K562 (cell line): ENCODE results near the gene PREB. TPM values are rescaled to one million over a fixed set of nuclear protein-coding genes. Genes with fewer than 3 reads are reported as not detected.

Source experiments
- ARHGAP35 ChIP-seq: fragments of 450-650 bp; IDR thresholded peaks from 2 replicates; pipeline ENCODE4 v1.6.1; 2018; ENCODE audit not compliant: partially characterized antibody
- CEBPB ChIP-seq: fragments of 450-650 bp; IDR thresholded peaks from 2 replicates; pipeline ENCODE4 v1.6.1; 2016; ENCODE audit warnings: missing genetic modification characterization, missing compliant biosample characterization
- CEBPG ChIP-seq, 3 experiments: fragments of 200-800 bp in 1 of 3; sonication (Bioruptor generic) in 1 of 3; sonication (generic) in 1 of 3; formaldehyde crosslinking in 1 of 3; IDR thresholded peaks in 2 of 3; conservative IDR thresholded peaks in 1 of 3; 2 replicates each; pipeline versions ENCODE4 v1.6.1 to v1.8.0; 2016 to 2022; ENCODE audit warnings: missing compliant biosample characterization in 2 of 3, missing genetic modification characterization in 2 of 3, mild to moderate bottlenecking in 1 of 3, missing genetic modification reagents in 1 of 3
- DNMT1 ChIP-seq: fragments of 450-650 bp; IDR thresholded peaks from 2 replicates; pipeline ENCODE4 v1.6.1; 2016; ENCODE audit warnings: antibody characterized with exemption, mild to moderate bottlenecking
- FOXK2 ChIP-seq, 2 experiments: fragments of 450-650 bp; IDR thresholded peaks in 1 of 2; conservative IDR thresholded peaks in 1 of 2; 2 replicates each; pipeline ENCODE4 v1.6.1; 2016; ENCODE audit warnings: low read depth in 2 of 2, mild to moderate bottlenecking in 1 of 2
- GABPA ChIP-seq: fragments of 200-800 bp; sonication (Bioruptor generic); conservative IDR thresholded peaks from 2 replicates; pipeline ENCODE4 v1.6.1; 2016; ENCODE audit warnings: low read depth, missing genetic modification characterization, missing compliant biosample characterization
- MAFF ChIP-seq: IDR thresholded peaks from 2 replicates; pipeline ENCODE4 v1.6.1; 2012; ENCODE audit warnings: low read length, improper control_type of control experiment
- MECOM ChIP-seq: fragments of 250-450 bp; sonication (Bioruptor Pico); IDR thresholded peaks from 2 replicates; pipeline ENCODE4 v1.8.0; 2022; ENCODE audit warnings: inconsistent platforms
- POLR2A ChIP-seq: fragments of 450-650 bp; conservative IDR thresholded peaks from 2 replicates; pipeline ENCODE4 v1.6.1; 2016
- RBM39 ChIP-seq: fragments of 200-400 bp; formaldehyde crosslinking; optimal IDR thresholded peaks from 2 replicates; pipeline ENCODE3; 2018; ENCODE audit warnings: low read depth, low read length
- SAFB ChIP-seq: fragments of 200-400 bp; formaldehyde crosslinking; IDR thresholded peaks from 2 replicates; pipeline ENCODE4 v1.6.1; 2017; ENCODE audit warnings: low read depth, low read length, borderline replicate concordance
- SIRT6 ChIP-seq: IDR thresholded peaks from one replicate; pipeline ENCODE4 v1.6.1; 2012; ENCODE audit warnings: low read depth, mild to moderate bottlenecking, control low read depth, inconsistent platforms, low read length, moderate library complexity
- SMAD4 ChIP-seq: fragments of 250-450 bp; sonication (Bioruptor Pico); conservative IDR thresholded peaks from 2 replicates; pipeline ENCODE4 v1.8.0; 2021; ENCODE audit warnings: inconsistent platforms, mild to moderate bottlenecking, moderate library complexity
- U2AF2 ChIP-seq: fragments of 200-400 bp; formaldehyde crosslinking; optimal IDR thresholded peaks from 2 replicates; pipeline ENCODE3; 2017; ENCODE audit warnings: low read depth, mild to moderate bottlenecking, low read length
- ZBTB8A ChIP-seq: fragments of 450-650 bp; IDR thresholded peaks from 2 replicates; pipeline ENCODE4 v1.6.1; 2018; ENCODE audit warnings: mild to moderate bottlenecking, moderate library complexity; ENCODE audit not compliant: partially characterized antibody
- ZKSCAN1 ChIP-seq: fragments of 150-350 bp; IDR thresholded peaks from 2 replicates; pipeline ENCODE4 v1.6.1; 2016; ENCODE audit warnings: low read depth, low read length
- polyA plus RNA-seq, 8 experiments: library from polyadenylated mRNA; depleted of rRNA in 4 of 8; stranded (reverse) in 5 of 8; unstranded in 3 of 8; fragments of >200 nt; fragmentation: Nextera tagmentation in 2 of 8; fragmentation: Illumina TruSeq in 1 of 8; extraction: Ambion mirVana in 2 of 8; extraction: Trizol in 1 of 8; gene quantifications; 2 replicates each; pipeline versions ENCODE4 v1.2.1 to v1.2.3, GENCODE V29; 2011 to 2014; ENCODE audit warnings: inconsistent platforms in 1 of 8, missing spikeins in 1 of 8
- total RNA-seq, 7 experiments: library from RNA; depleted of rRNA in 6 of 7; stranded (reverse); fragments of >200 nt in 6 of 7; fragmentation: Illumina TruSeq in 2 of 7; extraction: Trizol in 2 of 7; gene quantifications; 2 replicates each; pipeline versions ENCODE4 v1.2.1 to v1.2.3, GENCODE V29; 2011 to 2021; ENCODE audit warnings: low replicate concordance in 1 of 7
- TF ChIP-seq, protein P1 (sequence below): fragments of 450-650 bp; IDR thresholded peaks from 2 replicates; pipeline ENCODE4 v1.6.1; 2016; ENCODE audit warnings: missing biosample characterization, missing genetic modification characterization
- TF ChIP-seq, protein P2 (sequence below): fragments of 450-650 bp; formaldehyde crosslinking; IDR thresholded peaks from 2 replicates; pipeline ENCODE4 v1.4.0; 2020; ENCODE audit warnings: mild to moderate bottlenecking
- TF ChIP-seq, protein P3 (sequence below): fragments of 200-800 bp; sonication (Bioruptor generic); IDR thresholded peaks from 2 replicates; pipeline ENCODE4 v1.6.1; 2016; ENCODE audit warnings: missing genetic modification characterization, missing compliant biosample characterization

PREB gene
- total and polyA plus RNA-seq, 9 of the 15 experiments (the other 6 are each of a cell fraction or from before 2014, with no cell fraction given): 35.1 to 84.2 (median 67.2) TPM

DNA sequence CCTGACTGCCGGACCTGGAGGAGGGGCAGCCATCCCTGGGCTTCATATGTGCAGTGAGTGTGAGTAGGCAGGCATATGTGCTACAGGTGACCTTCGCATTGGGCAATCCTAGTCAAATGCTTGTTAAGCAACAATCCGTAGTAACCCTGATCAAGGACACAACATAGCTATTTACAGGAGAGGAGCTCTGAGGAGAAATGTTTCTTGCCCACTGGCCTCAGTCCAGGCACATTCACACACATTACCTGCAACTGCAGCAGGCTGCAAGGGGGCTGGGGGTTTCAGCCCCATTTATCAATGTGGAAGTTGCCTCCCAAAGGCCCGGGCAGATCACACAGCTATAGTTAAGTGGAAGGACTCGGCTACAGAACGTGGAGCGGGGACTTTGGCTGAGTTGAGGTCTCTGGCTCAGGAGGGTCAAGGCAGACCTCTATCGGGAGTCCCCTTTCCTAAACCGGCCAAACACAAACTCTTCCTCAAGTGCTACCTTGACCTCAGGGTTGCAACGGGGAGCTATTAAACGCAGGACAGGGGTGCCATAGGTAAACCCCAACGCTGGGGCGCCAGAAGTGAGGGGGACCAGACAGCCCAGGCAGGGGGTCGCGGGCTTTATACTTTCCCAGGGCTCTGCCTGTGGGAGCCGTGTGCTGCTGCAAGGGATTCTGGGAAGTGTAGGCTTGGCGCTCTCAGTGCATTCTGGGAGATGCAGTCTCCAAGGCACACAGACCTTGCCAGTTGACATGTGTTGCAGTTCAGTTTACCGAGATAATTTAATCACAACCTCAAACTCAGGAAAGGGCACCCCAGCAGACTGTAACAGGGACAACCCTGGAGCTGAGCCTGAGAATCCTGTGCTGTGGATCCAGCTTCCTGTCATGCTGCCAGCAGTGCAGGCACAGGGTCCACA, 38.4 kb downstream of the PREB start (continued):
- no peak for TF ChIP-seq MAFF
- no peak for TF ChIP-seq RBM39
- TF ChIP-seq MECOM: 0 out of 2 replicates have a peak, but pooled peaks have one; percentile 42
- no peak for TF ChIP-seq DNMT1
- TF ChIP-seq SAFB: no peak
- TF ChIP-seq CEBPG (CRISPR knock-in tag; IDR thresholded peaks at IDR 0.05): peak; percentile 59; the same call in 1 of the 2 replicates
- peak in 1 of 2 experiments; percentile 13; a peak in 1 of 4 replicates for TF ChIP-seq CEBPG (tag; conservative IDR thresholded peaks at IDR 0.05 in 1 of 2, IDR thresholded peaks at IDR 0.05 in 1 of 2)
- TF ChIP-seq, protein P1, sequence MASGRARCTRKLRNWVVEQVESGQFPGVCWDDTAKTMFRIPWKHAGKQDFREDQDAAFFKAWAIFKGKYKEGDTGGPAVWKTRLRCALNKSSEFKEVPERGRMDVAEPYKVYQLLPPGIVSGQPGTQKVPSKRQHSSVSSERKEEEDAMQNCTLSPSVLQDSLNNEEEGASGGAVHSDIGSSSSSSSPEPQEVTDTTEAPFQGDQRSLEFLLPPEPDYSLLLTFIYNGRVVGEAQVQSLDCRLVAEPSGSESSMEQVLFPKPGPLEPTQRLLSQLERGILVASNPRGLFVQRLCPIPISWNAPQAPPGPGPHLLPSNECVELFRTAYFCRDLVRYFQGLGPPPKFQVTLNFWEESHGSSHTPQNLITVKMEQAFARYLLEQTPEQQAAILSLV (tag): no peak
- TF ChIP-seq, protein P2, sequence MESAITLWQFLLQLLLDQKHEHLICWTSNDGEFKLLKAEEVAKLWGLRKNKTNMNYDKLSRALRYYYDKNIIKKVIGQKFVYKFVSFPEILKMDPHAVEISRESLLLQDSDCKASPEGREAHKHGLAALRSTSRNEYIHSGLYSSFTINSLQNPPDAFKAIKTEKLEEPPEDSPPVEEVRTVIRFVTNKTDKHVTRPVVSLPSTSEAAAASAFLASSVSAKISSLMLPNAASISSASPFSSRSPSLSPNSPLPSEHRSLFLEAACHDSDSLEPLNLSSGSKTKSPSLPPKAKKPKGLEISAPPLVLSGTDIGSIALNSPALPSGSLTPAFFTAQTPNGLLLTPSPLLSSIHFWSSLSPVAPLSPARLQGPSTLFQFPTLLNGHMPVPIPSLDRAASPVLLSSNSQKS: no peak
- TF ChIP-seq CEBPB (tag): peak; percentile 85
- no peak for TF ChIP-seq ZKSCAN1
- no peak for TF ChIP-seq U2AF2
- no peak for TF ChIP-seq POLR2A
- no peak for TF ChIP-seq GABPA (tag)
- TF ChIP-seq, protein P3, sequence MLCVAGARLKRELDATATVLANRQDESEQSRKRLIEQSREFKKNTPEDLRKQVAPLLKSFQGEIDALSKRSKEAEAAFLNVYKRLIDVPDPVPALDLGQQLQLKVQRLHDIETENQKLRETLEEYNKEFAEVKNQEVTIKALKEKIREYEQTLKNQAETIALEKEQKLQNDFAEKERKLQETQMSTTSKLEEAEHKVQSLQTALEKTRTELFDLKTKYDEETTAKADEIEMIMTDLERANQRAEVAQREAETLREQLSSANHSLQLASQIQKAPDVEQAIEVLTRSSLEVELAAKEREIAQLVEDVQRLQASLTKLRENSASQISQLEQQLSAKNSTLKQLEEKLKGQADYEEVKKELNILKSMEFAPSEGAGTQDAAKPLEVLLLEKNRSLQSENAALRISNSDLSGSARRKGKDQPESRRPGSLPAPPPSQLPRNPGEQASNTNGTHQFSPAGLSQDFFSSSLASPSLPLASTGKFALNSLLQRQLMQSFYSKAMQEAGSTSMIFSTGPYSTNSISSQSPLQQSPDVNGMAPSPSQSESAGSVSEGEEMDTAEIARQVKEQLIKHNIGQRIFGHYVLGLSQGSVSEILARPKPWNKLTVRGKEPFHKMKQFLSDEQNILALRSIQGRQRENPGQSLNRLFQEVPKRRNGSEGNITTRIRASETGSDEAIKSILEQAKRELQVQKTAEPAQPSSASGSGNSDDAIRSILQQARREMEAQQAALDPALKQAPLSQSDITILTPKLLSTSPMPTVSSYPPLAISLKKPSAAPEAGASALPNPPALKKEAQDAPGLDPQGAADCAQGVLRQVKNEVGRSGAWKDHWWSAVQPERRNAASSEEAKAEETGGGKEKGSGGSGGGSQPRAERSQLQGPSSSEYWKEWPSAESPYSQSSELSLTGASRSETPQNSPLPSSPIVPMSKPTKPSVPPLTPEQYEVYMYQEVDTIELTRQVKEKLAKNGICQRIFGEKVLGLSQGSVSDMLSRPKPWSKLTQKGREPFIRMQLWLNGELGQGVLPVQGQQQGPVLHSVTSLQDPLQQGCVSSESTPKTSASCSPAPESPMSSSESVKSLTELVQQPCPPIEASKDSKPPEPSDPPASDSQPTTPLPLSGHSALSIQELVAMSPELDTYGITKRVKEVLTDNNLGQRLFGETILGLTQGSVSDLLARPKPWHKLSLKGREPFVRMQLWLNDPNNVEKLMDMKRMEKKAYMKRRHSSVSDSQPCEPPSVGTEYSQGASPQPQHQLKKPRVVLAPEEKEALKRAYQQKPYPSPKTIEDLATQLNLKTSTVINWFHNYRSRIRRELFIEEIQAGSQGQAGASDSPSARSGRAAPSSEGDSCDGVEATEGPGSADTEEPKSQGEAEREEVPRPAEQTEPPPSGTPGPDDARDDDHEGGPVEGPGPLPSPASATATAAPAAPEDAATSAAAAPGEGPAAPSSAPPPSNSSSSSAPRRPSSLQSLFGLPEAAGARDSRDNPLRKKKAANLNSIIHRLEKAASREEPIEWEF: no peak
- no peak for TF ChIP-seq SMAD4 (CRISPR knock-in tag)
- no peak for TF ChIP-seq SIRT6
- no peak for TF ChIP-seq ARHGAP35
- no peak for TF ChIP-seq FOXK2 (conservative IDR thresholded peaks at IDR 0.05 in 1 of 2, IDR thresholded peaks at IDR 0.05 in 1 of 2; ENCODE audit: low read depth in 2 of 2)
- TF ChIP-seq ZBTB8A: no peak
